ENCODE measurements around the gene HPS1.

HPS1 gene

GRCh38 chr10:98410135-98410743 is 36.5 kb downstream of the HPS1 start:
- no peak overlapping the region for H3K18ac ChIP-seq (ENCODE audit: low read length)
- H3K4me1 ChIP-seq (ENCODE audit: control insufficient read depth in 2 of 2, insufficient read depth in 1 of 2, low read depth in 1 of 2, low read length in 2 of 2): peaks cover 2 to 11% of the 10 kb centered on the region in 2 donors
- H2AK5ac ChIP-seq (ENCODE audit: low read depth, low read length): no peak overlapping the region
- no peak for DNase-seq (ENCODE audit: low spot score)
- no peak overlapping the region for H3K9ac ChIP-seq (ENCODE audit: low read depth, low read length, poor library complexity)
- no peaks in the 10 kb centered on the region for H3K9me3 ChIP-seq (replicated peaks in 1 of 2; ENCODE audit: control insufficient read depth in 2 of 2, insufficient read depth in 1 of 2, low read depth in 1 of 2, low read length in 2 of 2)
- H3K23ac ChIP-seq (ENCODE audit: low read depth, low read length, poor library complexity): no peak overlapping the region
- no peak overlapping the region for H4K8ac ChIP-seq (ENCODE audit: low read depth, low read length)
- H4K91ac ChIP-seq (ENCODE audit: low read depth, low read length, poor library complexity): no peak overlapping the region
- no peak overlapping the region for H2AFZ ChIP-seq (ENCODE audit: low read length)
- H2BK15ac ChIP-seq (ENCODE audit: low read length): no peak overlapping the region
- no peak overlapping the region for H3K27ac ChIP-seq (replicated peaks; ENCODE audit: low read length)
- no peak overlapping the region for H2BK12ac ChIP-seq (ENCODE audit: low read length)
- no peak overlapping the region for H3K4me2 ChIP-seq (ENCODE audit: insufficient read depth, low read length, poor library complexity, severe bottlenecking)
- H3K14ac ChIP-seq (ENCODE audit: low read length): peak overlapping the region; percentile 10
- H3K79me1 ChIP-seq (ENCODE audit: low read depth, low read length): no peaks in the 10 kb centered on the region
- H3K27me3 ChIP-seq (ENCODE audit: control insufficient read depth in 3 of 3, insufficient read depth in 3 of 3, low read depth in 1 of 3, low read length in 3 of 3): no peaks in the 10 kb centered on the region
- WGBS, 2 donors (ENCODE audit: extremely low coverage in 2 of 2, insufficient read length in 2 of 2, insufficient replicate concordance in 1 of 2): no CpG with 5 or more reads among the region's 4 CpGs
- H2BK120ac ChIP-seq (ENCODE audit: low read depth, low read length): no peak overlapping the region
- H3K4ac ChIP-seq (ENCODE audit: low read length): no peak overlapping the region
- H3K36me3 ChIP-seq (replicated peaks in 1 of 2; ENCODE audit: control insufficient read depth in 2 of 2, insufficient read depth in 2 of 2, low read length in 2 of 2): no peaks in the 10 kb centered on the region
- H2BK5ac ChIP-seq (ENCODE audit: low read length): no peak overlapping the region
- no peak overlapping the region for H3K4me3 ChIP-seq (ENCODE audit: low read length in 2 of 2)

- no CpG with 5 or more reads among the region's 4 CpGs for WGBS, 2 donors (ENCODE audit: extremely low coverage in 2 of 2, insufficient read length in 2 of 2, insufficient replicate concordance in 1 of 2)
- Histone ChIP-seq H3K4me3 (ENCODE audit: low read length in 2 of 2) (no peak overlapping the region), H4K8ac (ENCODE audit: low read depth, low read length) (no peak overlapping the region), H3K9me3 (replicated peaks in 1 of 2; ENCODE audit: control insufficient read depth in 2 of 2, insufficient read depth in 1 of 2, low read depth in 1 of 2, low read length in 2 of 2) (no peaks in the 10 kb centered on the region), H2BK15ac (ENCODE audit: low read length) (no peak overlapping the region), H3K27me3 (ENCODE audit: control insufficient read depth in 3 of 3, insufficient read depth in 3 of 3, low read depth in 1 of 3, low read length in 3 of 3) (no peaks in the 10 kb centered on the region), H3K79me1 (ENCODE audit: low read depth, low read length) (no peaks in the 10 kb centered on the region), H3K27ac (replicated peaks; ENCODE audit: low read length) (no peak overlapping the region), H3K18ac (ENCODE audit: low read length) (no peak overlapping the region), H3K4me1 (ENCODE audit: control insufficient read depth in 2 of 2, insufficient read depth in 1 of 2, low read depth in 1 of 2, low read length in 2 of 2) (no peaks in the 10 kb centered on the region), H2AFZ (ENCODE audit: low read length) (no peak overlapping the region), H2BK120ac (ENCODE audit: low read depth, low read length) (no peak overlapping the region), H3K14ac (ENCODE audit: low read length) (no peak overlapping the region), H3K9ac (ENCODE audit: low read depth, low read length, poor library complexity) (no peak overlapping the region), H3K36me3 (replicated peaks in 1 of 2; ENCODE audit: control insufficient read depth in 2 of 2, insufficient read depth in 2 of 2, low read length in 2 of 2) (no peaks in the 10 kb centered on the region), H3K4ac (ENCODE audit: low read length) (no peak overlapping the region), H2AK5ac (ENCODE audit: low read depth, low read length) (no peak overlapping the region), H2BK12ac (ENCODE audit: low read length) (no peak overlapping the region), H3K23ac (ENCODE audit: low read depth, low read length, poor library complexity) (no peak overlapping the region), H2BK5ac (ENCODE audit: low read length) (no peak overlapping the region), H3K4me2 (ENCODE audit: insufficient read depth, low read length, poor library complexity, severe bottlenecking) (no peak overlapping the region), H4K91ac (ENCODE audit: low read depth, low read length, poor library complexity) (no peak overlapping the region)
- no peak for DNase-seq (ENCODE audit: low spot score)
Measured at GRCh38 chr10:98408799-98409198, 37.9 kb downstream of the HPS1 start.

GRCh38 chr10:98407744-98408241 is 38.9 kb downstream of the HPS1 start:
- Histone ChIP-seq H2BK5ac (ENCODE audit: low read length) (no peak overlapping the region), H3K18ac (ENCODE audit: low read length) (no peak overlapping the region), H2BK120ac (ENCODE audit: low read depth, low read length) (no peak overlapping the region), H3K9ac (ENCODE audit: low read depth, low read length, poor library complexity) (no peak overlapping the region), H3K27me3 (ENCODE audit: control insufficient read depth in 3 of 3, insufficient read depth in 3 of 3, low read depth in 1 of 3, low read length in 3 of 3) (no peaks in the 10 kb centered on the region), H3K4me1 (ENCODE audit: control insufficient read depth in 2 of 2, insufficient read depth in 1 of 2, low read depth in 1 of 2, low read length in 2 of 2) (no peaks in the 10 kb centered on the region), H4K91ac (ENCODE audit: low read depth, low read length, poor library complexity) (no peak overlapping the region), H3K14ac (ENCODE audit: low read length) (no peak overlapping the region), H3K23ac (ENCODE audit: low read depth, low read length, poor library complexity) (no peak overlapping the region), H3K4me2 (ENCODE audit: insufficient read depth, low read length, poor library complexity, severe bottlenecking) (no peak overlapping the region), H3K4me3 (ENCODE audit: low read length in 2 of 2) (peak overlapping the region in 1 of 2 donors; percentile 45), H3K4ac (ENCODE audit: low read length) (no peak overlapping the region), H2AFZ (ENCODE audit: low read length) (no peak overlapping the region), H4K8ac (ENCODE audit: low read depth, low read length) (no peak overlapping the region), H3K36me3 (replicated peaks in 1 of 2; ENCODE audit: control insufficient read depth in 2 of 2, insufficient read depth in 2 of 2, low read length in 2 of 2) (no peaks in the 10 kb centered on the region), H3K9me3 (replicated peaks in 1 of 2; ENCODE audit: control insufficient read depth in 2 of 2, insufficient read depth in 1 of 2, low read depth in 1 of 2, low read length in 2 of 2) (no peaks in the 10 kb centered on the region), H2BK15ac (ENCODE audit: low read length) (no peak overlapping the region), H3K79me1 (ENCODE audit: low read depth, low read length) (no peaks in the 10 kb centered on the region), H2BK12ac (ENCODE audit: low read length) (no peak overlapping the region), H3K27ac (replicated peaks; ENCODE audit: low read length) (no peak overlapping the region), H2AK5ac (ENCODE audit: low read depth, low read length) (peak overlapping the region; percentile 22)
- WGBS, 2 donors (ENCODE audit: extremely low coverage in 2 of 2, insufficient read length in 2 of 2, insufficient replicate concordance in 1 of 2): no CpG with 5 or more reads among the region's 18 CpGs
- DNase-seq (ENCODE audit: low spot score): no peak

GRCh38 chr10:98407017-98407743 is 39.6 kb downstream of the HPS1 start:
- Histone ChIP-seq H3K36me3 (replicated peaks in 1 of 2; ENCODE audit: control insufficient read depth in 2 of 2, insufficient read depth in 2 of 2, low read length in 2 of 2) (no peaks in the 10 kb centered on the region), H3K23ac (ENCODE audit: low read depth, low read length, poor library complexity) (no peak overlapping the region), H3K14ac (ENCODE audit: low read length) (no peak overlapping the region), H3K9ac (ENCODE audit: low read depth, low read length, poor library complexity) (no peak overlapping the region), H2AFZ (ENCODE audit: low read length) (no peak overlapping the region), H2BK15ac (ENCODE audit: low read length) (no peak overlapping the region), H3K4me1 (ENCODE audit: control insufficient read depth in 2 of 2, insufficient read depth in 1 of 2, low read depth in 1 of 2, low read length in 2 of 2) (no peaks in the 10 kb centered on the region), H4K91ac (ENCODE audit: low read depth, low read length, poor library complexity) (no peak overlapping the region), H2BK120ac (ENCODE audit: low read depth, low read length) (no peak overlapping the region), H3K4ac (ENCODE audit: low read length) (no peak overlapping the region), H3K79me1 (ENCODE audit: low read depth, low read length) (no peaks in the 10 kb centered on the region), H2AK5ac (ENCODE audit: low read depth, low read length) (no peak overlapping the region), H3K18ac (ENCODE audit: low read length) (no peak overlapping the region), H3K27me3 (ENCODE audit: control insufficient read depth in 3 of 3, insufficient read depth in 3 of 3, low read depth in 1 of 3, low read length in 3 of 3) (no peaks in the 10 kb centered on the region), H3K27ac (replicated peaks; ENCODE audit: low read length) (no peak overlapping the region), H3K9me3 (replicated peaks in 1 of 2; ENCODE audit: control insufficient read depth in 2 of 2, insufficient read depth in 1 of 2, low read depth in 1 of 2, low read length in 2 of 2) (no peaks in the 10 kb centered on the region), H2BK5ac (ENCODE audit: low read length) (no peak overlapping the region), H3K4me2 (ENCODE audit: insufficient read depth, low read length, poor library complexity, severe bottlenecking) (no peak overlapping the region), H4K8ac (ENCODE audit: low read depth, low read length) (no peak overlapping the region), H2BK12ac (ENCODE audit: low read length) (no peak overlapping the region), H3K4me3 (ENCODE audit: low read length in 2 of 2) (no peak overlapping the region)
- no peak for DNase-seq (ENCODE audit: low spot score)
- WGBS, 2 donors (ENCODE audit: extremely low coverage in 2 of 2, insufficient read length in 2 of 2, insufficient replicate concordance in 1 of 2): no CpG with 5 or more reads among the region's 23 CpGs

Measured in neuronal stem cell (in vitro differentiated cells).